Activated CD8-positive, alpha-beta memory T cell treated with anti-CD3 and anti-CD28 coated beads for 24 hours (primary cell): ENCODE measurements around the gene PPP1R9A.

Experiments
- DNase-seq: peaks from one replicate; pipeline ENCODE4 v3.0.0-alpha.2; 2020

PPP1R9A gene

GRCh38 chr7:95045236-95045923 is 138.0 kb downstream of the PPP1R9A start:
- DNase-seq: no peak

- no peak for DNase-seq
Observed at GRCh38 chr7:95046494-95047240, 139.3 kb downstream of the PPP1R9A start.

GRCh38 chr7:95047291-95047690 is 139.9 kb downstream of the PPP1R9A start:
- no peak for DNase-seq

- no peak for DNase-seq
Observed at GRCh38 chr7:95052566-95053094, 145.2 kb downstream of the PPP1R9A start.

- DNase-seq: no peak
Observed at GRCh38 chr7:95054386-95054785, 147.0 kb downstream of the PPP1R9A start.

- DNase-seq: no peak
Observed at GRCh38 chr7:95055295-95055694, 147.9 kb downstream of the PPP1R9A start.

- DNase-seq: no peak
Observed at GRCh38 chr7:95056107-95056739, 148.8 kb downstream of the PPP1R9A start.

- no peak for DNase-seq
Observed at GRCh38 chr7:95056901-95057300, 149.5 kb downstream of the PPP1R9A start.

GRCh38 chr7:95059842-95060313 is 152.5 kb downstream of the PPP1R9A start:
- no peak for DNase-seq

GRCh38 chr7:95062901-95063300 is 155.5 kb downstream of the PPP1R9A start:
- no peak for DNase-seq

GRCh38 chr7:95066737-95067530 is 159.5 kb downstream of the PPP1R9A start:
- DNase-seq: no peak

- DNase-seq: no peak
Observed at GRCh38 chr7:95088536-95089215, 181.3 kb downstream of the PPP1R9A start.

- no peak for DNase-seq
Observed at GRCh38 chr7:95089414-95090315, 182.3 kb downstream of the PPP1R9A start.

GRCh38 chr7:95092324-95092723 is 184.9 kb downstream of the PPP1R9A start:
- DNase-seq: no peak

- DNase-seq: no peak
Observed at GRCh38 chr7:95095259-95095965, 188.0 kb downstream of the PPP1R9A start.

GRCh38 chr7:95095966-95096540 is 188.7 kb downstream of the PPP1R9A start:
- no peak for DNase-seq

GRCh38 chr7:95097291-95097690 is 189.9 kb downstream of the PPP1R9A start:
- no peak for DNase-seq

GRCh38 chr7:95097851-95098250 is 190.5 kb downstream of the PPP1R9A start:
- no peak for DNase-seq

GRCh38 chr7:95099106-95099505 is 191.7 kb downstream of the PPP1R9A start:
- DNase-seq: no peak

GRCh38 chr7:95101422-95101821 is 194.0 kb downstream of the PPP1R9A start:
- DNase-seq: no peak
